ENCODE results near the gene ESRRA. TPM values are rescaled to one million over a fixed set of nuclear protein-coding genes. Genes with fewer than 3 reads are reported as not detected.

ESRRA gene
- total RNA-seq, 2 donors from 2014 or later: 25.7 to 26.6 TPM

DNA sequence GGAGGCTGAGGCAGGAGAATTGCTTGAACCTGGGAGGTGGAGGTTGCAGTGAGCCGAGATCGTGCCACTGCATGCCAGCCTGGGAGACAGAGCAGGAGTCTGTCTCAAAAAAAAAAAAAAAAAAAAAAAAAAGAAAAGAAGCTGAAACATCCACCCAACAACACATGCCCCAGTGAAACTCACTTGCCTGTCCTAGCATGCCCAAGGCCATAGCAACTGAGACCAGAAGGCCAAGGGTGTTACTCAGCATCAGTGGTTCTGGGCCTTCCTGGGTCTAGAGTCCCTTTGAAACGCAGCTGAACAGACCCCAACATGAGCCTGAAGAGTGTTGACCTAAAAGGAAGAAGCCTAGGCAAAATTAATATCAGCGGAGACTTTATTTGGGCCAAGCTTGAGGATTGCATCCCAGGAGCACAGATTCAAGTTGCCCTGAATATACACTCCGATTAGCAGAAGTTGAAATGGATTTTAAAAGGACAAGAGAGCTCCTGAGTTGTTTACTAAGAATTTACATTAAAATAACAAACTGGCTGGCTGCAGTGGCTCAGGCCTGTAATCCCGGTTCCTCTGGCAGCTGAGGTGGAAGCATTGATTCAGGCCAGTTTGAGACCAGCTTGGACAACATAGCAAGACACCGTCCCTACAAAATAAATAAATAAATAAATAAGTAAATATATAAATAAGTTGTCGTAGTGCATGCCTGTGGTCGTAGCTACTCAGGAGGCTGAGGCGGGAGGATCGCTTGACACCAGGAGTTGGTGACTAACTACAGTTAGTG, 19.6 kb downstream of the ESRRA start:
- Mint-ChIP-seq H3K4me1 (peaks cover 6% of the 10 kb centered on the region), H3K4me3 (no peak overlapping the region), H3K27me3 (no peaks in the 10 kb centered on the region), H3K27ac (peak overlapping the region; percentile 62), H3K36me3 (ENCODE audit: low read depth) (peaks cover 6% of the 10 kb centered on the region)
- DNase-seq: no peak
- no peaks in the 10 kb centered on the region for H3K9me3 ChIP-seq (ENCODE audit: control insufficient read depth, low read length, poor library complexity, severe bottlenecking)
- no peak for ATAC-seq

DNA sequence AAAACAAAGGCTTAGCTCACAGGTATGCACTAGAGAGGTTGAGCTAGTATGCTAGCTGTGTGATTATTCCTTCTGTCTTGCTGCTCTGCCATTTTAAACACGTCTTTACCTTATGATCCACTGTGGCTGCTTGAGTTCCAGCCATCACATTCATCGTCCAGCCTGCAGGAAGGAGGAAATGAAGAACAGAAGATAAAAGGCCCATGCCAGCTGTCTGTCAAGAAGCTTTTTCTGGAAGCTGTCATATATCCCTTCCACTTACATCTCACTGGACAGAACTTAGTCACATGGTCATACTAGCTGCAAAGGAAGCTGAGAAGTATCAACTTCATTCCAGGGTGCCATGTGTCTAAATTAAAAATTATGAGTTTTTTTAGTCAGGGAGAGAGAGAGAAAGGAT, 22.1 kb downstream of the ESRRA start:
- Mint-ChIP-seq H3K27me3 (no peaks in the 10 kb centered on the region), H3K4me1 (peaks cover 9% of the 10 kb centered on the region), H3K27ac (no peak overlapping the region), H3K4me3 (no peak overlapping the region), H3K36me3 (ENCODE audit: low read depth) (no peaks in the 10 kb centered on the region)
- DNase-seq (no peak), ATAC-seq (no peak)
- H3K9me3 ChIP-seq (ENCODE audit: control insufficient read depth, low read length, poor library complexity, severe bottlenecking): no peaks in the 10 kb centered on the region

GRCh38 chr11:64327993-64328392, 22.7 kb downstream of the ESRRA start:
- H3K4me3 Mint-ChIP-seq: no peak overlapping the region
- no peak for ATAC-seq
- H3K36me3 Mint-ChIP-seq (ENCODE audit: low read depth): no peaks in the 10 kb centered on the region
- no peak for DNase-seq
- no peaks in the 10 kb centered on the region for H3K9me3 ChIP-seq (ENCODE audit: control insufficient read depth, low read length, poor library complexity, severe bottlenecking)
- peaks cover 9% of the 10 kb centered on the region for H3K4me1 Mint-ChIP-seq
- no peak overlapping the region for H3K27ac Mint-ChIP-seq
- no peaks in the 10 kb centered on the region for H3K27me3 Mint-ChIP-seq

DNA sequence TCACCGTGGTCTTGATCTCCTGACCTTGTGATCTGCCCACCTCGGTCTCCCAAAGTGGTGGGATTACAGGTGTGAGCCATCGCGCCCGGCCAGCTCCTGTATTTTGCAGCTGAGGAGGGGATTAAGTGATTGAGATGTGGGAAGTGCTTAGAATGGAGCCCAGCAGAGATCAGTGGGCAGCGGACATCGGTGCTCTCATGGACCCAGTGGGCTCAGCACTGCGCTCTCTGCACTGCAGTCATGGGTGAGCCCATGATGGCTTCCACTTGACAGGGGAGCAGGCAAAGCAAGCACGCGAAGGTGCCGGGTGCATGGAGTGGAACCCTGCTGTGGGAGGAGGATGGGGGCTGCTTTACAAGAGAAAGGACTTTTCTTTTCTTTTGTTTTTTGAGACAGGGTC, 25.6 kb downstream of the ESRRA start:
- H3K27ac Mint-ChIP-seq: no peak overlapping the region
- DNase-seq (no peak), ATAC-seq (no peak)
- H3K4me3 Mint-ChIP-seq: no peak overlapping the region
- H3K4me1 Mint-ChIP-seq: peaks cover 12% of the 10 kb centered on the region
- no peaks in the 10 kb centered on the region for H3K9me3 ChIP-seq (ENCODE audit: control insufficient read depth, low read length, poor library complexity, severe bottlenecking)
- no peaks in the 10 kb centered on the region for H3K36me3 Mint-ChIP-seq (ENCODE audit: low read depth)
- no peaks in the 10 kb centered on the region for H3K27me3 Mint-ChIP-seq

- Mint-ChIP-seq H3K27me3 (no peaks in the 10 kb centered on the region), H3K4me3 (peak overlapping the region; percentile 83), H3K36me3 (ENCODE audit: low read depth) (no peaks in the 10 kb centered on the region), H3K27ac (peak overlapping the region; percentile 83), H3K4me1 (peaks cover 12% of the 10 kb centered on the region)
- ATAC-seq: peak; percentile 91
- no peaks in the 10 kb centered on the region for H3K9me3 ChIP-seq (ENCODE audit: control insufficient read depth, low read length, poor library complexity, severe bottlenecking)
- peak; percentile 34 to 53 (median 43) for DNase-seq
Observed at GRCh38 chr11:64331569-64332371, 26.4 kb downstream of the ESRRA start.

- ATAC-seq: no peak
- Mint-ChIP-seq H3K27ac (no peak overlapping the region), H3K4me1 (peaks cover 12% of the 10 kb centered on the region), H3K27me3 (no peaks in the 10 kb centered on the region), H3K36me3 (ENCODE audit: low read depth) (no peaks in the 10 kb centered on the region), H3K4me3 (no peak overlapping the region)
- H3K9me3 ChIP-seq (ENCODE audit: control insufficient read depth, low read length, poor library complexity, severe bottlenecking): no peaks in the 10 kb centered on the region
- DNase-seq: no peak
Observed at GRCh38 chr11:64333556-64333955, 28.2 kb downstream of the ESRRA start.

DNA sequence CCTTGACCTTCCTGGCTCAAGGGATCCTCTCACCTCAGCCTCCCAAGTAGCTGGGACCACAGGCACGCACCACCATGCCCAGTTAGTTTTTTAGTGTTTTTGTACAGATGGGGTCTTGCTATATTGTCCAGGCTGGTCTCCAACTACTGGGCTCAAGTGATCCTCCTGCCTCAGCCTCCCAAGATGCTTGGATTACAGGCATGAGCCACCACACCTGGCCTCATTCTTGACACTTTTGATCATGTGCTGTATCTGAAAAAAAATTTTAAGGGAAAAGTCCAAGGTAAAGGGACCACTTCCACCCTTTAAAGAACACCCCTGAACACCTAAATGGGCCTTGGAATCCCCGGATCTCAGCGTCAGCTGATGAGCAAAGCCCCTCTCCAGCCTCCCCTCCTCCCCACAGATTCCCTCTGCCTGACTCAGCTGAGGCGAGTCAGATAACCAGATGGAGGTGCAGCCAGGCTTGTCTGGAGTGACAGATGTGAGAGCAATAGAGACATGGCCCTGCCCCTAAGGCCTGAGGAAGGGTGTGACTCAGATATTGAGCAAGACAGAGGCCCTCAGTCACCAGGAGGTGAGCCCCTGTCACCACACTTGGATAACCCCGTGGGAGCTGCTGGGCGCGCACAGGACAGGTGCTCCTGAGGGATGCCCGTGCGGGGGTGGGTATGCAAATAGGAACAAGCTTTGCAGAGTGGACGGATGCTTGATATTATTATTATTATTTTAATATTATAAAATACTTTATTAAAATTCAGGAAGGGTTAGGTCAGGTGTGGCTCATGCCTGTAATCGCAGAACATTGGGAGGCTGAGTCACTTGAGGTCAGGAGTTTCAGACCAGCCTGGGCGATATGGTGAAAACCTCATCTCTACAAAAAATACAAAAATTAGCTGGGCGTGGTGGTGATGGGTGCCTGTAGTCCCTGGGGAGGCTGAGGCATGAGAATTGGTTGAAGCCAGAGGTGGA, 29.7 kb downstream of the ESRRA start:
- no peak overlapping the region for H3K27ac Mint-ChIP-seq
- DNase-seq: no peak
- no peak overlapping the region for H3K4me3 Mint-ChIP-seq
- H3K36me3 Mint-ChIP-seq (ENCODE audit: low read depth): no peaks in the 10 kb centered on the region
- H3K9me3 ChIP-seq (ENCODE audit: control insufficient read depth, low read length, poor library complexity, severe bottlenecking): no peaks in the 10 kb centered on the region
- H3K27me3 Mint-ChIP-seq: no peaks in the 10 kb centered on the region
- H3K4me1 Mint-ChIP-seq: peaks cover 24% of the 10 kb centered on the region
- no peak for ATAC-seq

- peak overlapping the region; percentile 33 for H3K4me3 Mint-ChIP-seq
- H3K9me3 ChIP-seq (ENCODE audit: control insufficient read depth, low read length, poor library complexity, severe bottlenecking): no peaks in the 10 kb centered on the region
- H3K27me3 Mint-ChIP-seq: no peaks in the 10 kb centered on the region
- DNase-seq: no peak
- peaks cover 25% of the 10 kb centered on the region for H3K4me1 Mint-ChIP-seq
- ATAC-seq: no peak
- no peak overlapping the region for H3K27ac Mint-ChIP-seq
- H3K36me3 Mint-ChIP-seq (ENCODE audit: low read depth): no peaks in the 10 kb centered on the region
Observed at GRCh38 chr11:64337538-64338249, 32.4 kb downstream of the ESRRA start.

GRCh38 chr11:64338716-64339115, 33.4 kb downstream of the ESRRA start:
- H3K4me1 Mint-ChIP-seq: peaks cover 27% of the 10 kb centered on the region
- no peak for ATAC-seq
- no peak overlapping the region for H3K4me3 Mint-ChIP-seq
- no peaks in the 10 kb centered on the region for H3K36me3 Mint-ChIP-seq (ENCODE audit: low read depth)
- no peaks in the 10 kb centered on the region for H3K27me3 Mint-ChIP-seq
- H3K9me3 ChIP-seq (ENCODE audit: control insufficient read depth, low read length, poor library complexity, severe bottlenecking): no peaks in the 10 kb centered on the region
- DNase-seq: no peak
- peak overlapping the region; percentile 98 for H3K27ac Mint-ChIP-seq

DNA sequence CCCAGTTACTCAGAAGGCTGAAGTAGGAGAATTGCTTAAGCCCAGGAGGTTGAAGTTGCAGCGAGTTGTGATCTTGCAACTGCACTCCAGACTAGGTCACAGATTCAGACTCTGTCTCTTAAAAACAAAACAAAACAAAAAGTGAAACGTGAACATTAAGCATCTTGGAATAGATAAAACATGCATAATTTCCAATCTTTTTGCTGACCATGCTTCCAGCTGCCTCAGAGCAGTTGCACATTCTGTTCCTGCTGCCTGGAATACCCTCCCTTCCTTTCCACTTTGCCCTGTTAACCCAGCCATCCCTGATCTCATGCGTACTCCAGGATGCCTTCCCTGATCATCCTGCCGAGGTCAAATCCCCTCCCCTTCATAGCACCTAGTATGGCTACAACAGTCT, 34.0 kb downstream of the ESRRA start:
- no peaks in the 10 kb centered on the region for H3K36me3 Mint-ChIP-seq (ENCODE audit: low read depth)
- no peaks in the 10 kb centered on the region for H3K27me3 Mint-ChIP-seq
- ATAC-seq (no peak), DNase-seq (no peak)
- H3K4me1 Mint-ChIP-seq: peaks cover 27% of the 10 kb centered on the region
- peak overlapping the region; percentile 95 for H3K4me3 Mint-ChIP-seq
- H3K27ac Mint-ChIP-seq: peak overlapping the region; percentile 98
- H3K9me3 ChIP-seq (ENCODE audit: control insufficient read depth, low read length, poor library complexity, severe bottlenecking): no peaks in the 10 kb centered on the region

DNA sequence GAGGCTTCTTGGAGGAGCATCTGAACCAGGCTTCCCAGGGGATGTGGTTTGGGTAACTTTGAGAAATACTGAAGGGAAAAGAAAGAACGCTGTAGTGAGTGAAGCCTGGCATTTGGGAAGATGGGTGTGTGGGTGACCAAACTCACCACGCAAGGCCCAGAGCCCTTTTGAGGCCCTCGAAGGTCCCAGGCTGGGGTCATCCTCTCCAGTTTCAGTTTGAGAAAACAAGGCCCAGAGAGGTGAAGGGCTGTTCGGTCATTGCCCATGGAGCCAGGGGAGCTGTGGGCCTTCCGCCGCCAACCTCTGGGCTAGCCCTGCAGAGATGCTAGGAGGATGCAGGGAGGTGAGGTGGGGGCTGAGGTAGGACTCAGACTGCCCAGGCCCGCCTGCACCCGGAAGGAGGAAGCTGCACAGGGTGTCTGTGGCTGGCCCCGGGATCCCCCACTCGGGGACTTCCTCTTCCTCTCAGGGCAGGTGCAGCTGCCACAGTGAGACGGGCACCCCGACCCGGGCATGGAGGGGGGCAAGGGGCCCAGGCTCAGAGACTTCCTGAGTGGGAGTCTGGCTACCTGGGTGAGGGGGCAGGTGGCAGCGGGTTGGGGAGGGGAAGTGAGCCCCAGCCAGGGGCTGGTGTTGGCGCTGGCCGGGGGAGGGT, 34.6 kb downstream of the ESRRA start, which contains the start of gene CCDC88B:
CCDC88B (plus strand) TSS at position 451 of the 655 bp plus-strand sequence; CDS start at position 514, 63 bp downstream.
- no peaks in the 10 kb centered on the region for H3K9me3 ChIP-seq (ENCODE audit: control insufficient read depth, low read length, poor library complexity, severe bottlenecking)
- DNase-seq: peak; percentile 81 to 85 (median 83)
- peak; percentile 93 for ATAC-seq
- no peaks in the 10 kb centered on the region for H3K27me3 Mint-ChIP-seq
- H3K36me3 Mint-ChIP-seq (ENCODE audit: low read depth): no peaks in the 10 kb centered on the region
- H3K4me1 Mint-ChIP-seq: peaks cover 27% of the 10 kb centered on the region
- H3K4me3 Mint-ChIP-seq: peak within 1 kb of the TSS; percentile 95
- peak within 1 kb of the TSS; percentile 98 for H3K27ac Mint-ChIP-seq
